Gastrocnemius medialis (tissue), 4 donors: Measurements from ENCODE around the gene SPAAR. TPM values are rescaled to one million over a fixed set of nuclear protein-coding genes. Genes with fewer than 3 reads are reported as not detected.
"Not testable (repeated sequence)": the region's sequence is repeated elsewhere in the genome, so short reads cannot be mapped to it uniquely, and the experiment has no call there.

Experiments
- ATAC-seq, 2 donors: fragments of 150-250 bp; one replicate each; pipeline ENCODE4 v1.9.1; 2016
- DNase-seq, 2 donors: peaks; one replicate each; pipeline ENCODE4 v3.0.0-alpha.2; 2019
- H3K27ac ChIP-seq, 4 donors: fragments of 200-600 bp; sonication (generic); 1 replicate in 1 of 4; 2 replicates in 3 of 4; pipeline ENCODE4 v1.5.1; 2016 to 2018; ENCODE audit warnings: mild to moderate bottlenecking in 2 of 4, moderate library complexity in 1 of 4
- H3K27me3 ChIP-seq, 3 donors: fragments of 200-600 bp; sonication (generic) in 2 of 3; 1 replicate in 1 of 3; 2 replicates in 2 of 3; pipeline versions ENCODE4 v1.5.1 to v1.6.0; 2016 to 2019; ENCODE audit warnings: mild to moderate bottlenecking in 1 of 3, moderate library complexity in 1 of 3
- H3K36me3 ChIP-seq, 2 donors: fragments of 200-600 bp; sonication (generic) in 1 of 2; one replicate each; pipeline ENCODE4 v1.5.1; 2017 to 2018
- H3K4me1 ChIP-seq, 2 donors: fragments of 200-600 bp; sonication (generic) in 1 of 2; one replicate each; pipeline ENCODE4 v1.5.1; 2016 to 2017; ENCODE audit warnings: mild to moderate bottlenecking in 2 of 2
- H3K4me3 ChIP-seq, 4 donors: fragments of 200-600 bp; sonication (generic) in 3 of 4; 1 replicate in 1 of 4; 2 replicates in 3 of 4; pipeline ENCODE4 v1.5.1; 2016 to 2019; ENCODE audit warnings: mild to moderate bottlenecking in 2 of 4
- H3K9me3 ChIP-seq, 3 donors: fragments of 200-600 bp; sonication (generic) in 2 of 3; 1 replicate in 1 of 3; 2 replicates in 2 of 3; pipeline ENCODE4 v1.5.1; 2016 to 2019
- CTCF ChIP-seq, 5 experiments: fragments of 450-650 bp in 3 of 5; fragments of 200-600 bp in 2 of 5; sonication (generic) in 2 of 5; IDR thresholded peaks in 4 of 5; conservative IDR thresholded peaks in 1 of 5; 1 replicate in 4 of 5; 2 replicates in 1 of 5; pipeline ENCODE4 v1.5.1; 2016 to 2019; ENCODE audit warnings: antibody characterized with exemption in 5 of 5, mild to moderate bottlenecking in 3 of 5, moderate library complexity in 3 of 5
- POLR2A ChIP-seq, 2 donors: fragments of 450-650 bp; IDR thresholded peaks; one replicate each; pipeline ENCODE4 v1.6.1; 2017; ENCODE audit warnings: antibody characterized with exemption in 2 of 2, mild to moderate bottlenecking in 2 of 2, moderate library complexity in 2 of 2
- in situ Hi-C, 4 donors: fragments of 200-750 bp; cut with MboI; loops; one replicate each; pipeline versions ENCODE4 v1.15.0 to v1.8.0; 2017; ENCODE audit warnings: low sequenced_read_pairs in 4 of 4
- intact Hi-C: fragments of 100-400 bp; cut with DNase I; formaldehyde crosslinking; loops from one replicate; pipeline ENCODE4 v1.15.1; 2023; ENCODE audit warnings: low total_unique reads
- total RNA-seq, 4 donors: library from RNA; depleted of rRNA; stranded (reverse); fragments of >200 nt; gene quantifications; one replicate each; pipeline versions ENCODE4 v1.1.0 to v1.2.3, GENCODE V29; 2016

Gene SPAAR
- total RNA-seq, 4 donors from 2014 or later = 1.3 to 4.4 (median 2.5) TPM

- H3K27me3 ChIP-seq = no peaks in the 10 kb centered on the region
- in situ Hi-C loops (no loop called here), intact Hi-C loops (no loop called here)
- H3K36me3 ChIP-seq = no peaks in the 10 kb centered on the region
- no peak for ATAC-seq
- H3K4me1 ChIP-seq = no peaks in the 10 kb centered on the region
- DNase-seq = no peak
- no peak overlapping the region for H3K4me3 ChIP-seq
- no peak for TF ChIP-seq CTCF (IDR thresholded peaks at IDR 0.05 in 4 of 5, conservative IDR thresholded peaks at IDR 0.05 in 1 of 5)
- no peak overlapping the region for H3K27ac ChIP-seq
- no peaks in the 10 kb centered on the region for H3K9me3 ChIP-seq
Observed at GRCh38 chr9:35930521-35930920, 21.2 kb downstream of the SPAAR start.

GRCh38 chr9:35930989-35931388 lies 21.7 kb downstream of the SPAAR start:
- intact Hi-C loops = no loop called here
- ATAC-seq (no peak), DNase-seq (no peak)
- Histone ChIP-seq H3K4me3 (no peak overlapping the region), H3K36me3 (no peaks in the 10 kb centered on the region), H3K27ac (no peak overlapping the region), H3K4me1 (no peaks in the 10 kb centered on the region), H3K9me3 (no peaks in the 10 kb centered on the region), H3K27me3 (no peaks in the 10 kb centered on the region)
- in situ Hi-C loops = no loop called here
- TF ChIP-seq POLR2A (IDR thresholded peaks at IDR 0.05) (no peak), CTCF (IDR thresholded peaks at IDR 0.05 in 4 of 5, conservative IDR thresholded peaks at IDR 0.05 in 1 of 5) (no peak)

- TF ChIP-seq POLR2A (IDR thresholded peaks at IDR 0.05) (no peak), CTCF (IDR thresholded peaks at IDR 0.05 in 4 of 5, conservative IDR thresholded peaks at IDR 0.05 in 1 of 5) (no peak)
- no peaks in the 10 kb centered on the region for H3K36me3 ChIP-seq
- ATAC-seq (no peak), DNase-seq (no peak)
- in situ Hi-C loops = no loop called here
- H3K27me3 ChIP-seq = no peaks in the 10 kb centered on the region
- H3K4me1 ChIP-seq = no peaks in the 10 kb centered on the region
- H3K27ac ChIP-seq = no peak overlapping the region
- no peak overlapping the region for H3K4me3 ChIP-seq
- intact Hi-C loops = no loop called here
- no peaks in the 10 kb centered on the region for H3K9me3 ChIP-seq
Observed at GRCh38 chr9:35932735-35933134, 23.4 kb downstream of the SPAAR start.

GRCh38 chr9:35933550-35934067 lies 24.3 kb downstream of the SPAAR start:
- H3K27me3 ChIP-seq = no peaks in the 10 kb centered on the region
- no peak overlapping the region for H3K27ac ChIP-seq
- no peaks in the 10 kb centered on the region for H3K9me3 ChIP-seq
- intact Hi-C loops = no loop called here
- TF ChIP-seq CTCF (IDR thresholded peaks at IDR 0.05 in 4 of 5, conservative IDR thresholded peaks at IDR 0.05 in 1 of 5) = no peak
- TF ChIP-seq POLR2A (IDR thresholded peaks at IDR 0.05) = no peak
- H3K36me3 ChIP-seq = no peaks in the 10 kb centered on the region
- no peak overlapping the region for H3K4me3 ChIP-seq
- H3K4me1 ChIP-seq = no peaks in the 10 kb centered on the region
- ATAC-seq (no peak), DNase-seq (no peak)
- in situ Hi-C loops = no loop called here

- H3K36me3 ChIP-seq, H3K4me3 ChIP-seq, H3K27me3 ChIP-seq, in situ Hi-C loops, H3K4me1 ChIP-seq, H3K27ac ChIP-seq, ATAC-seq, intact Hi-C loops, H3K9me3 ChIP-seq, DNase-seq: not testable (repeated sequence)
Observed at GRCh38 chr9:35934069-35934468, 24.8 kb downstream of the SPAAR start.
